HepG2 (cell line): ENCODE results near the gene P2RY2. TPM values are rescaled to one million over a fixed set of nuclear protein-coding genes. Genes with fewer than 3 reads are reported as not detected.

Experiments
- ATAC-seq: fragments of 200-7000 bp; cut with Tn5 transposase; 3 replicates; pipeline ENCODE4 v1.9.1; 2020; ENCODE audit warnings: mild to moderate bottlenecking, moderate library complexity
- BruUV-seq: library from RNA; stranded (reverse); fragments of 400-500 nt; replicated peaks from 2 replicates; lab custom pipeline; 2021; lab: Mats Ljungman, UMichigan
- CTCF ChIA-PET: fragments of 300-600 bp; formaldehyde crosslinking; extraction: SDS; loops from one replicate; lab custom pipeline; 2021; ENCODE audit warnings: low total read pairs, inconsistent platforms, low intra/inter-chr PET ratio; lab: Yijun Ruan, JAX
- POLR2A ChIA-PET: fragments of 350-600 bp; sonication (Branson Sonifier 250); formaldehyde crosslinking; loops from one replicate; lab custom pipeline; 2020; ENCODE audit warnings: antibody characterized with exemption, inconsistent platforms; lab: Yijun Ruan, JAX
- DNase-seq: peaks from one replicate; pipeline ENCODE4 v3.0.0-alpha.2; 2015; ENCODE audit warnings: low spot score
- FAIRE-seq: peaks from 3 replicates; lab custom pipeline; 2011; peaks lifted over from hg19 to GRCh38; lab: Jason Lieb, UNC
- H2AFZ ChIP-seq: one replicate; pipeline ENCODE4 v1.6.1; 2011; ENCODE audit warnings: low read length, inconsistent platforms
- H3K27ac ChIP-seq: fragments of 300-600 bp; 3 replicates; pipeline ENCODE4 v1.8.0; 2011; ENCODE audit warnings: mixed run types, mild to moderate bottlenecking, mixed read lengths, low read length, inconsistent platforms; ENCODE audit not compliant: insufficient read depth; ENCODE audit errors: extremely low read length
- H3K27me3 ChIP-seq, 2 experiments: fragments of 200-600 bp in 1 of 2; 2 replicates in 1 of 2; 3 replicates in 1 of 2; pipeline versions ENCODE4 v1.6.0 to v1.8.0; 2011; ENCODE audit warnings: low read length in 2 of 2, mild to moderate bottlenecking in 2 of 2, moderate library complexity in 2 of 2, inconsistent platforms in 1 of 2; ENCODE audit not compliant: insufficient read depth in 2 of 2, control insufficient read depth in 1 of 2
- H3K36me3 ChIP-seq, 2 experiments: fragments of 200-600 bp in 1 of 2; replicated peaks in 1 of 2; 2 replicates in 1 of 2; 3 replicates in 1 of 2; pipeline versions ENCODE4 v1.5.1 to v1.8.0; 2011; ENCODE audit warnings: low read length in 2 of 2, inconsistent platforms in 1 of 2; ENCODE audit not compliant: insufficient read depth in 2 of 2, control insufficient read depth in 1 of 2
- H3K4me1 ChIP-seq: 2 replicates; pipeline ENCODE4 v1.5.1; 2012; ENCODE audit warnings: low read length, inconsistent platforms; ENCODE audit not compliant: insufficient read depth
- H3K4me2 ChIP-seq: 2 replicates; pipeline ENCODE4 v1.6.0; 2011; ENCODE audit warnings: low read depth, low read length, inconsistent platforms
- H3K4me3 ChIP-seq, 3 experiments: fragments of 200-600 bp in 1 of 3; sonication (generic), shearing (Covaris generic) in 1 of 3; replicated peaks in 1 of 3; 2 replicates each; pipeline ENCODE4 v1.5.1; 2011 to 2016; ENCODE audit warnings: low read length in 3 of 3, inconsistent platforms in 2 of 3, low read depth in 2 of 3, mild to moderate bottlenecking in 2 of 3, control low read depth in 1 of 3, mixed read lengths in 1 of 3; ENCODE audit not compliant: insufficient read depth in 1 of 3
- H3K79me2 ChIP-seq: one replicate; pipeline ENCODE4 v1.6.1; 2011; ENCODE audit warnings: low read length, inconsistent platforms; ENCODE audit not compliant: insufficient read depth
- H3K9ac ChIP-seq: 2 replicates; pipeline ENCODE4 v1.6.0; 2011; ENCODE audit warnings: mild to moderate bottlenecking, low read depth, low read length, inconsistent platforms; ENCODE audit not compliant: insufficient read depth
- H3K9me3 ChIP-seq: 2 replicates; pipeline ENCODE4 v1.5.1; 2012; ENCODE audit warnings: mild to moderate bottlenecking, low read length
- H4K20me1 ChIP-seq: 2 replicates; pipeline ENCODE4 v1.6.0; 2011; ENCODE audit warnings: inconsistent platforms, mild to moderate bottlenecking, low read length, moderate library complexity; ENCODE audit not compliant: insufficient read depth
- CEBPG ChIP-seq: IDR thresholded peaks from 2 replicates; pipeline ENCODE4 v1.6.1; 2016
- MEF2D ChIP-seq: sonication (generic); formaldehyde crosslinking; IDR thresholded peaks from 2 replicates; pipeline ENCODE4 v1.5.1; 2020; ENCODE audit warnings: mild to moderate bottlenecking, missing genetic modification reagents
- RXRA ChIP-seq: sonication (generic); formaldehyde crosslinking; IDR thresholded peaks from 2 replicates; pipeline ENCODE4 v1.5.1; 2020; ENCODE audit warnings: missing genetic modification reagents
- ZNF232 ChIP-seq: sonication (generic); formaldehyde crosslinking; IDR thresholded peaks from 2 replicates; pipeline ENCODE4 v1.4.0; 2020; ENCODE audit warnings: missing genetic modification reagents, borderline replicate concordance
- ZSCAN25 ChIP-seq: sonication (generic); formaldehyde crosslinking; IDR thresholded peaks from 2 replicates; pipeline ENCODE4 v1.8.0; 2022; ENCODE audit warnings: mild to moderate bottlenecking, missing genetic modification reagents
- WGBS: methylation state at CpG from one replicate; pipeline ENCODE4 v1.1.6; 2017; ENCODE audit warnings: low lambda C conversion rate; 5-methylcytosine and 5-hydroxymethylcytosine counted together
- in situ Hi-C: cut with HindIII; loops from 2 replicates; pipeline ENCODE4 v1.10.0; 2017; ENCODE audit warnings: low pct_unique_long_range_greater_than_20kb; ENCODE audit not compliant: extremely low pct_ligation_motif_present
- intact Hi-C: fragments of 100-400 bp; cut with micrococcal nuclease; formaldehyde crosslinking; loops from one replicate; pipeline ENCODE4 v1.10.0; 2022; ENCODE audit not compliant: unreplicated experiment
- polyA plus RNA-seq, 8 experiments: library from polyadenylated mRNA; depleted of rRNA in 3 of 8; stranded (reverse) in 7 of 8; unstranded in 1 of 8; fragments of >200 nt; fragmentation: Illumina TruSeq in 4 of 8; extraction: Trizol in 4 of 8; gene quantifications; 2 replicates each; pipeline versions ENCODE4 v1.2.1 to v1.2.3, GENCODE V29; 2011 to 2016; ENCODE audit warnings: low read depth in 4 of 8, missing spikeins in 1 of 8, mixed read lengths in 1 of 8; ENCODE audit not compliant: insufficient read depth in 1 of 8
- total RNA-seq, 5 experiments: library from RNA; depleted of rRNA; stranded (reverse); fragments of >200 nt; fragmentation: Illumina TruSeq; extraction: Trizol; gene quantifications; 2 replicates each; pipeline ENCODE4 v1.2.3, GENCODE V29; 2016; ENCODE audit warnings: low read depth in 1 of 5
- TF ChIP-seq, protein P1 (sequence below): sonication (generic); formaldehyde crosslinking; IDR thresholded peaks from 2 replicates; pipeline ENCODE4 v1.8.0; 2022; ENCODE audit warnings: mild to moderate bottlenecking, missing genetic modification reagents; ENCODE audit not compliant: insufficient replicate concordance

The P2RY2 gene
- total and polyA plus RNA-seq, 2 of the 13 experiments (the other 11 are each of a cell fraction or from before 2014, with no cell fraction given): 0.95 to 3.1 TPM

DNA sequence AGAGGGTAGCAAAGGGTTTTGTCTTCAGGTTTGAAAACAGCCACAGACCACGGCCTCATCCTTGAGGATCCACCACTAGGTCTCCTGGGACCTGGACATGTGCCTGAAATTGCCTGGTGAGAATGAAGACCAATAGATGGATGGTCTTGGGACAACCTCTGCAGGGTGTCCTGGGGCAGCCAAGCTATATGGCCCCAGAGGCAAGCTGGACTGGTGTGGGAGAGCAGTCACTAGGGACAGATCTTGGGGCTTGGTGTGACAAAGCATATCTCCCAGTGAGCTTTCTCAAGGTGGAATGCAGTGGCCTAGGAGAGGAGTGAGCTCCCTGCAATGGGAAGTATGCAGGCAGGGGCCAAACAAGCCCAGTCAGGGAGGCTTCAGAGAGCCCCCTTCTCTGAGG lies 67.6 kb downstream of the P2RY2 start:
- WGBS: 67% methylated on average over 1 of the region's 1 CpG
- ChIA-PET POLR2A (no interaction called here), CTCF (no interaction called here)
- DNase-seq (no peak), ATAC-seq (no peak), FAIRE-seq (no peak)
- no TSS peak for BruUV-seq
- TF ChIP-seq, protein P1, sequence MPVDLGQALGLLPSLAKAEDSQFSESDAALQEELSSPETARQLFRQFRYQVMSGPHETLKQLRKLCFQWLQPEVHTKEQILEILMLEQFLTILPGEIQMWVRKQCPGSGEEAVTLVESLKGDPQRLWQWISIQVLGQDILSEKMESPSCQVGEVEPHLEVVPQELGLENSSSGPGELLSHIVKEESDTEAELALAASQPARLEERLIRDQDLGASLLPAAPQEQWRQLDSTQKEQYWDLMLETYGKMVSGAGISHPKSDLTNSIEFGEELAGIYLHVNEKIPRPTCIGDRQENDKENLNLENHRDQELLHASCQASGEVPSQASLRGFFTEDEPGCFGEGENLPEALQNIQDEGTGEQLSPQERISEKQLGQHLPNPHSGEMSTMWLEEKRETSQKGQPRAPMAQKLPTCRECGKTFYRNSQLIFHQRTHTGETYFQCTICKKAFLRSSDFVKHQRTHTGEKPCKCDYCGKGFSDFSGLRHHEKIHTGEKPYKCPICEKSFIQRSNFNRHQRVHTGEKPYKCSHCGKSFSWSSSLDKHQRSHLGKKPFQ (CRISPR knock-in tag): no peak
- TF ChIP-seq ZNF232 (CRISPR knock-in tag) (no peak), MEF2D (CRISPR knock-in tag) (no peak), CEBPG (CRISPR knock-in tag) (no peak), RXRA (CRISPR knock-in tag) (no peak), ZSCAN25 (CRISPR knock-in tag) (no peak)
- no peaks in the 10 kb centered on the region for H4K20me1 ChIP-seq
- H3K4me1 ChIP-seq: peaks cover 32% of the 10 kb centered on the region
- intact Hi-C loops (no loop called here), in situ Hi-C loops (loop anchor here (5.0 kb wide), 2 partner anchors 43 to 98 kb away; no protein-coding TSS in a partner anchor)
- no peak overlapping the region for H3K9ac ChIP-seq
- H3K9me3 ChIP-seq: no peaks in the 10 kb centered on the region
- H3K4me3 ChIP-seq: no peak overlapping the region
- no peaks in the 10 kb centered on the region for H3K36me3 ChIP-seq
- no peaks in the 10 kb centered on the region for H3K79me2 ChIP-seq
- H3K27me3 ChIP-seq: peaks cover 6 to 36% of the 10 kb centered on the region in 2 experiments; a peak in 4 of 5 replicates
- no peak overlapping the region for H2AFZ ChIP-seq
- no peak overlapping the region for H3K27ac ChIP-seq
- H3K4me2 ChIP-seq: no peak overlapping the region

Other genes with a start within 250 kb of the P2RY2 start
- 20.5 and 23.6 TPM in 2 replicates for gene FCHSD2, start 76.0 kb upstream of the P2RY2 start, total RNA-seq (2016; rRNA removed; fragmentation: Illumina TruSeq; extraction: Trizol)
- 24.6 and 24.8 TPM in 2 replicates for gene FCHSD2, start 76.0 kb upstream of the P2RY2 start, polyA plus RNA-seq (2011; rRNA removed)
- 0.11 and 0.29 TPM in 2 replicates for gene P2RY6, start 54.1 kb downstream of the P2RY2 start, total RNA-seq (2016; rRNA removed; fragmentation: Illumina TruSeq; extraction: Trizol)
- 0.09 and 0.29 TPM in 2 replicates for gene P2RY6, start 54.1 kb downstream of the P2RY2 start, polyA plus RNA-seq (2011; rRNA removed)
- 5.7 and 10.7 TPM in 2 replicates for gene ARHGEF17, start 90.0 kb downstream of the P2RY2 start, total RNA-seq (2016; rRNA removed; fragmentation: Illumina TruSeq; extraction: Trizol)
- 28.8 and 37.7 TPM in 2 replicates for gene ARHGEF17, start 90.0 kb downstream of the P2RY2 start, polyA plus RNA-seq (2011; rRNA removed)
- gene RELT, start 158.1 kb downstream of the P2RY2 start, total RNA-seq (2016; rRNA removed; fragmentation: Illumina TruSeq; extraction: Trizol): 1.6 and 4.7 TPM in 2 replicates
- gene RELT, start 158.1 kb downstream of the P2RY2 start, polyA plus RNA-seq (2011; rRNA removed): 2.5 and 3.5 TPM in 2 replicates